ENCODE results near the gene IRX6.

The IRX6 gene

GRCh38 chr16:55324285-55325079 lies 479 bp downstream of the IRX6 start:
- no peak for DNase-seq

DNA sequence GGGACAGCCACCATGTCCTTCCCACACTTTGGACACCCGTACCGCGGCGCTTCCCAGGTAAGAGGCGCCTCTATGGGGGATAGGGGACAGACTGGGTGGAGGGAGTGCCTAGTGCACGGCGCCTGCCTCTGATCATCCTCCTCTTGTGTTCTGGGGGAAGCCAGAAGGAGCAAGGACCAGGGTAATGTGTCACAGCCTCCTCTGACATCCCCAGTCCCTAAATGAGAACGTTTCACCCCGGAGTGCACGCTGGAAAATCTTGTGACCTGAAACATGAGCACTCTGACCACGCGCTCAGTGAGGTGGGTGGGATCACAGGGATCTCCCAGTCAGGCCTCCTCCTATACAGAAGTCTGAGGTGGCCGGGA lies 1.1 kb downstream of the IRX6 start:
- no peak for DNase-seq

DNA sequence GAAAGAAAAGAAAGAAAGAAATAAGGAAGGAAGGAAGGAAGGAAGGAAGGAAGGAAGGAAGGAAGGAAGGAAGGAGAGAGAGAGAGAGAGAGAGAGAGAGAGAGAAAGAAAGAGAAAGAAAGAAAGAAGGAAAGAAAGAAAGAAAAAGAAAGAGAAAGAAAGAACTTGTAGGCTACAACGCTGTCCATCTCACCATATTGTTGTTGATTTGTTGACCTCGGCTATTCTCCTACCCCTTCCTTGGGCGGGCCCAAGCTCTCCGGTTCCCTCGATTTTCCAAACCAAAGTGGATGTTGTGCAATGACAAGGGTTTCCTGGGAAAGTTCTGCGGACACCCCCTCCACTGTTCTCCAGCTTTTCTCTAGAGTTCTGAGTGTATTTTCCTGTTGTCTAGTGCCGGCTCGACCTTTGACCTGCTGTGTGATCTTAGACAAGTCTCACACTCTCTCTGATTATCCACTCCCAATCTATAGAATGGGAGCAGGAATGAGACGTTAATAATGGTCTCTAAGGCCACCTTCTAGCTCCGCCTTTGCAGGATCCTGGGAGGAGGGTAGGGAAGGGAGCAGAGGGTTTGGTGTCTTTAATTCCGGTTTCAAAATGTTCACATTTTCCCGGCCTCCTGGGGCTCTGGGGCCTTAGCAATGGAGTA lies 1.6 kb downstream of the IRX6 start:
- DNase-seq, result no peak

DNA sequence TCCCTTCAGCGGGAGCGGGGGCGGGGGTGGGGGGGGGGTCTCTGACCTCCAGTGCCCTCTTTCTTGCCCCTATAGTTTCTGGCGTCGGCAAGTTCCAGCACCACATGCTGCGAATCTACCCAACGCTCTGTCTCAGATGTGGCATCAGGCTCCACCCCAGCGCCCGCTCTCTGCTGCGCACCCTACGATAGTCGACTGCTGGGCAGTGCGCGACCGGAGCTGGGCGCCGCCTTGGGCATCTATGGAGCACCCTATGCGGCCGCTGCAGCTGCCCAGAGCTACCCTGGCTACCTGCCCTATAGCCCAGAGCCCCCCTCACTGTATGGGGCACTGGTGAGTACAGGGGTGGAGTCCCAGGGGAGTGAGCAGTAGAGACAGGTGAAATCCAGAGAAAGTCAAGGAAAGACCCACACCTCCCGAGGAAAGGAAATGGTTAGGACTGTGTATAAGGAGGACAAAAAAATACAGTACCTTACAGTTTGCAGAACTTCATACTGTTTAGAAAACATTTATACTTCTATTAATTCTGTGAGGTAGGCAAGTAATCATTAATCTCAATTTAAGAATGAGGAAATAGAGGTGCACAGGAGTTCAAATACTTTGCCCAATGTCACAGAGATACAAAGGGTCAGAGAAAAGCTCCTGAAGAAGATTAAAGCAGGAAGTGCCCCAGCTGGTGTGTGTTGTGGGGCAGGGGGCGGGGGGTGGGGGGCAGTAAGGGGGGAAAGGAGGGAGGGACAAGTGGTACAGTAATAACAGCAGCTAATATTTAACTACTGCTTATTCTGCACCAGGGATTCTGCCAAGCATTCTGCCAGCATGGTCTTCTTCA lies 2.5 kb downstream of the IRX6 start:
- DNase-seq, result no peak

DNA sequence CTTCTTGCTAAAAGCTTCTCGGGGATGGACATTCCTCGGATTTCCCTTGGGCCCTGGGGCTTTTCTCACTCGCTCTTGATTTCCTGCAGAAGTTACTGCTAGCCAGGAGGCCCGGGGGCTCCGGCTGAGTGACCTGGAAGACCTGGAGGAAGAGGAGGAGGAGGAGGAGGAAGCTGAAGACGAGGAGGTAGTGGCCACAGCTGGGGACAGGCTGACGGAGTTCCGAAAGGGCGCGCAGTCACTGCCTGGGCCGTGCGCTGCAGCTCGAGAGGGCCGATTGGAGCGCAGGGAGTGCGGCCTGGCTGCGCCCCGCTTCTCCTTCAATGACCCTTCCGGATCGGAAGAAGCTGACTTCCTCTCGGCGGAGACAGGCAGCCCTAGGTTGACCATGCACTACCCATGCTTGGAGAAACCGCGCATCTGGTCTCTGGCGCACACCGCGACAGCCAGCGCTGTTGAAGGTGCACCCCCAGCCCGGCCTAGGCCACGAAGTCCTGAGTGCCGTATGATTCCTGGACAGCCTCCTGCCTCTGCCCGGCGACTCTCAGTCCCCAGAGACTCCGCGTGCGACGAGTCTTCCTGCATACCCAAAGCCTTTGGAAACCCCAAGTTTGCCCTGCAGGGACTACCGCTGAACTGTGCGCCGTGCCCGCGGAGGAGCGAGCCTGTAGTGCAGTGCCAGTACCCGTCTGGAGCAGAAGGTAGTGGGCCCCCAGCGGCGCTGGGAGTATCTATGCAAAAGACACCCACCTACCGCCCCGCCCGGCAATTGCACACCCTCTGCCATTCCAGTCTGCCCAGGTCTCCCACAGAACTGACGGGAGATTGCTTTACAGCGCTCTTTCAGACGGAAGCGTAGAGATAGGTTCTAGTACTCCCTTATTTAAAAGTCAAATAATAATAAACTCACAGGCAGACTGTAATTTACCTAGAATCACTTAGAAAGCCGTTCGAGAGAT lies 4.9 kb downstream of the IRX6 start:
- DNase-seq, result no peak

DNA sequence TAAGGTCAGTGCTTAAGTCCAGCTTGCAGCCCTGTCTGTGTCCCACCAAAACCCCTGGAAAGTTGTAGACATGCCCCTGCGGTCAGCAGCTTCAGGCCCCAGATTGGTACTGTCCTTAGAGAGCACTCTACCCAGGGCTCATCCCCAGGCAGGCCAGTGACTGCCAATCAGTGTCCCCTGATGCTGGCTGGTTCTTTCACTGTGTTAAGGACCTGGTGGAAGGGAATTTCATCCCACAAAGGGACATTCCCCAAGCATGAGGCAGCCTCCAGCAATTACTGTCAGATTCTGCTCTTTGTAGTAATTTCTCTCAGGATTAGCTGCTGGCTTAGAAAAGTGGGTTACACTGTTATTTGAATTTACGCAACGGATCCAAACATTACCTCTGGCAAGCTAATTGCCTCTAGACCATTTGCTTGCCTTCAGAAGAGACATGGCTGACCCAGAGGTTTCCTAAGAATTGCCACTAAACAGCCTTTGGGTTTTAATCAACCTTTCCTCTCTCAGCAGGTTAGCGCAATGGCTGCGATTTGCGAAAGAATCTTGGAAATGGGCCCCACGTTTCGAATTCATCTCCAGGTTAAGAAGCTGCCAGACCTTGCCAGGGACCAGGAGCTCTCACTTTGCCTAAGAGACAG lies 5.9 kb downstream of the IRX6 start:
- DNase-seq, result no peak

- no peak for DNase-seq
Observed at GRCh38 chr16:55330781-55331647, 7.0 kb downstream of the IRX6 start.

GRCh38 chr16:55331648-55332185 lies 7.7 kb downstream of the IRX6 start:
- no peak for DNase-seq

- no peak for DNase-seq
Observed at GRCh38 chr16:55333684-55334083, 9.7 kb downstream of the IRX6 start.

GRCh38 chr16:55338646-55339045 lies 14.6 kb downstream of the IRX6 start:
- DNase-seq, result no peak

DNA sequence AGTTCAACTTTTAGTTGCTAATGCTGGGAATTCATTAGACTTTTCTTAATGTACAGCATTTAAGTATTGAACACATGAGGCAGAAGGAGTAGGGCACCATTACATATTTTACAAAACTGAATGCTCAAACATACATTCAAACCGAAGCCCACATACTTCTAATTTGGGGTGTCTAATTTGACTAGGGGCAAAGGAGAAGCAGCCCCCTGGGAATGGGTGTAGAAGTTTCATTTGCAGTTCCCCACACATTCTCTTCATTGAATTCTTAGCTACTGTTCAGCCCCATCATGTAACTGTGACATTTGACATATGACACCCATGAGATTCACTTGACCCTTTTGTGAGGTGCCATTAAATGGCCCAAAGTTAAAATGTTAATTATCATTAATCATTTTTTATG lies 16.4 kb downstream of the IRX6 start:
- no peak for DNase-seq

- DNase-seq, result no peak
Observed at GRCh38 chr16:55341681-55342080, 17.7 kb downstream of the IRX6 start.

DNA sequence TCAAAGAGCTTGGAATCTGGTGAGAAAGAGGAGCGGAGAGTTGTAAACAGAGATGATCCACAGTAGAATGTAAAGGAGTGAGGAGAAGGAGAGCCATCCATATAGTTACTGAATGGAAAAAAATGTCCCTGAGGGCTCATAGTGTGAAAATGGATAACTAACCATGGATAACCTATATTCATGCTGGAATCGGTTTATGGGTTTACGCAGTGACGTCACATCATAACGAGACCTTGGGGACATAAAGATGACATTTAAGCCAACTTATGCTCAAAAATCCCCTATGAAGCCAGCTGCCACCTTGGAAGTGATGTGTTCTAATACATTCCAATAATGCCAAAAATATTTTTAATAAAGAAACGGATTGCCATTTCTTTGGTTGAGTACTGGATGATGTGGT lies 22.5 kb downstream of the IRX6 start:
- DNase-seq, result no peak

DNA sequence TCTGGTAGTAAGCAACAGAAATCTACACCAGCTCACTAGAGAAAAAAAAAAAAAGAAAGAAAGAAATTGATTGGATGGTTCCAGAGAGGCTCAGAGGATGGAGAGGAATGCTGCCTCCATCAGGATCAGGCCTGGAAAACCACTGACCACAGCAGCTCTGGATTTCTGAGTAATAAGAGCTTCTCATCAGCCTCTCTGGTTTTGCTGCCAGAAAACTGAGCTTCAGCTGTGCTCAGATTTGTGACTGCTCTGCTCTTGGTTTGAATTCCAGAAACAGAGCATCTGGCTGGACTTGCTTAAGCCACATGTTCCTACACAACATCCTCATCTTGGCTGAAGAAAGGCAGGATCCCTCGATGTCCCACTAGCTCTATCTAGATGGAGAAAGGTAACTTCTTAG lies 25.9 kb downstream of the IRX6 start:
- no peak for DNase-seq

DNA sequence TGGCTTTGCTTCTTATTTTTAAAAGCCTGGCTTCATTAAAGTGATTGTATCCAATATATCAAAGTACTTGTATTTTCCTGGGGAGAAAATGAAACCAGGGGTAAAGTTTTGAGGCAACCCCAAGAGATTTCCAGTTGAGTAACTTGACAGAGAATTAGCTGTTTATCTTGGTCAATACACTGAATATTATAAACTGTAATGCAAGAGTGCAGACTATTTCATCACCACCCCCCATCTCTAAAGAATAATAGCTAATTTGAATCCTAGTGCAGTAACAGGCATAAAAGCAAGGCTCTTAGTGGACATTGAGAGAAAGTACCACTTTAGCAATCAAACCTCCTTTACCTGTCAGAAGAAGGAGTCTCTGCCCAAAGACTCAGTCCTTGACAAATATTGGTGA lies 27.0 kb downstream of the IRX6 start:
- no peak for DNase-seq

- DNase-seq, result no peak
Observed at GRCh38 chr16:55351936-55352335, 27.9 kb downstream of the IRX6 start.

GRCh38 chr16:55357241-55357640 lies 33.2 kb downstream of the IRX6 start:
- no peak for DNase-seq

- no peak for DNase-seq
Observed at GRCh38 chr16:55359946-55360345, 35.9 kb downstream of the IRX6 start.

- DNase-seq, result no peak
Observed at GRCh38 chr16:55364811-55365210, 40.8 kb downstream of the IRX6 start.

- no peak for DNase-seq
Observed at GRCh38 chr16:55367301-55367811, 43.4 kb downstream of the IRX6 start.
